ENCODE measurements around the gene ZNF212. TPM values are rescaled to one million over a fixed set of nuclear protein-coding genes. Genes with fewer than 3 reads are reported as not detected.
"Not testable (repeated sequence)": the region's sequence is repeated elsewhere in the genome, so short reads cannot be mapped to it uniquely, and the experiment has no call there.

Gene ZNF212
- total RNA-seq, 2 donors from 2014 or later: 18.7 to 28.0 TPM

GRCh38 chr7:149248777-149249176 is 9.3 kb downstream of the ZNF212 start:
- H3K27me3 Mint-ChIP-seq (ENCODE audit: low read depth): no peaks in the 10 kb centered on the region
- peak; percentile 39 to 43 for ATAC-seq (replicated peaks in 1 of 2)
- DNase-seq: peak in 1 of 2 donors; percentile 20
- H3K36me3 Mint-ChIP-seq (ENCODE audit: insufficient read depth in 2 of 2): peaks cover 10 to 23% of the 10 kb centered on the region in 2 donors
- peaks cover 2 to 3% of the 10 kb centered on the region in 2 donors for H3K9me3 Mint-ChIP-seq
- peaks cover 53% of the 10 kb centered on the region for H3K4me1 Mint-ChIP-seq (ENCODE audit: low read depth)
- H3K27ac Mint-ChIP-seq: peak overlapping the region; percentile 98
- H3K4me3 Mint-ChIP-seq: peak overlapping the region; percentile 63 to 75

GRCh38 chr7:149250151-149250550 is 10.7 kb downstream of the ZNF212 start:
- Mint-ChIP-seq H3K36me3 (ENCODE audit: insufficient read depth in 2 of 2) (peaks cover 8 to 19% of the 10 kb centered on the region in 2 donors), H3K27ac (peak overlapping the region; percentile 54), H3K4me1 (ENCODE audit: low read depth) (peaks cover 44% of the 10 kb centered on the region)
- not testable (repeated sequence) for ATAC-seq (replicated peaks in 1 of 2); DNase-seq; H3K9me3 Mint-ChIP-seq; H3K4me3 Mint-ChIP-seq; H3K27me3 Mint-ChIP-seq (ENCODE audit: low read depth)

DNA sequence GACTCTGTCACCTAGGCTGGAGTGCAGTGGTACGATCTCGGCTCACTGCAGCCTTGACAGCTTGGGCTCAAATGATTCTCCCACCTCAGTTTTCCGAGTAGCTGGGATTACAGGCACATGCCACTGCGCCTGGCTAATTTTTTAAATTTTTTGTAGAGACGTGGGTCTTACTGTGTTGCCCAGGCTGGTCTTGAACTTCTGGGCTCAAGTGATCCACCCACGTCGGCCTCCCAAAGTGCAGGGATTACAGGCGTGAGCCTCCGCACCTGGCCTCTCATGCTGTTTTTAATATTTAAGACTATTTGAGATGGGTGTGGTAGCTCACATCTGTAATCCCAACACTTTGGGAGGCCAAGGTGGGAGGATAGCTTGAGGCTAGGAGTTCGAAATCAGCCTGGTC is 12.1 kb downstream of the ZNF212 start:
- not testable (repeated sequence) for H3K27me3 Mint-ChIP-seq (ENCODE audit: low read depth); H3K4me3 Mint-ChIP-seq; H3K9me3 Mint-ChIP-seq; DNase-seq; H3K27ac Mint-ChIP-seq; ATAC-seq (replicated peaks in 1 of 2)
- peaks cover 30% of the 10 kb centered on the region for H3K4me1 Mint-ChIP-seq (ENCODE audit: low read depth)
- H3K36me3 Mint-ChIP-seq (ENCODE audit: insufficient read depth in 2 of 2): peaks cover 11 to 19% of the 10 kb centered on the region in 2 donors

DNA sequence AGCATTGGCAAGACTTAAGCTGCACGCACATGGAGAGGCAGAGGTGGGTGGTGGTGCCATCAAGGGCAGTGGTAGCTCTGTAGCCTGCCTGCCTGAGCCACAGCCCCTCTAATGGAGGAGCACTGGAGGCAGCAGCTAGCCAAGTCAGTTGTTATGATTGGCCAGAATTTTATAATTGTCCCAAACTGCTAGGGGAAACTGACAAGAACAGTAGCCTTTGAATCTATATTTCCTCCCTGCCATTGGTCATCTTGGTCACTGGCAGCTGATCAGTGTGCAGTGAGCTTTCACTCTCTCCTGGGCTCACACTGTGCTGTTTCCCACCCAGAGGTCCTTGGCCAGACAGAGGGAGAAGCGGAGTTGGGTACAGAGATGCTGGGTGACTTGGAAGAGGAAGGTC is 12.9 kb downstream of the ZNF212 start:
- no peak for DNase-seq
- Mint-ChIP-seq H3K4me3 (no peak overlapping the region), H3K9me3 (peaks cover 2 to 3% of the 10 kb centered on the region in 2 donors), H3K27me3 (ENCODE audit: low read depth) (no peaks in the 10 kb centered on the region), H3K4me1 (ENCODE audit: low read depth) (peaks cover 22% of the 10 kb centered on the region), H3K36me3 (ENCODE audit: insufficient read depth in 2 of 2) (peaks cover 11 to 19% of the 10 kb centered on the region in 2 donors), H3K27ac (peak overlapping the region; percentile 58)
- no peak for ATAC-seq (replicated peaks in 1 of 2)

DNA sequence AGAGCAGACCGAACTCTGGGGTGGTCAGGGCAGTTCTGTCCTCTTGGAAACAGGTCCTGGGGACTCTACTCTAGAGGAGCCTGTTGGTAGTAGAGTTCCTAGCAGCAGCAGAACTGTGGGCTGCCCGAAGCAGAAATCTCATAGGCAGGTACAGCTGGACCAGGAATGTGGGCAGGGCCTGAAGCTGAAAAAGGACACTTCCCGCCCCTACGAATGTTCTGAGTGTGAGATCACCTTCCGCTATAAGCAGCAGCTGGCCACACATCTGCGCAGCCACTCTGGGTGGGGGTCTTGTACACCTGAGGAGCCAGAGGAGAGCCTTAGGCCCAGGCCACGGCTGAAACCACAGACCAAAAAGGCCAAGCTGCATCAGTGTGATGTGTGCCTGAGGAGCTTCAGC is 14.2 kb downstream of the ZNF212 start:
- no peak for ATAC-seq (replicated peaks in 1 of 2)
- peaks cover 9% of the 10 kb centered on the region for H3K4me1 Mint-ChIP-seq (ENCODE audit: low read depth)
- H3K27ac Mint-ChIP-seq: no peak overlapping the region
- no peak overlapping the region for H3K4me3 Mint-ChIP-seq
- DNase-seq: no peak
- H3K9me3 Mint-ChIP-seq: no peaks in the 10 kb centered on the region
- peaks cover 6 to 15% of the 10 kb centered on the region in 2 donors for H3K36me3 Mint-ChIP-seq (ENCODE audit: insufficient read depth in 2 of 2)
- H3K27me3 Mint-ChIP-seq (ENCODE audit: low read depth): no peaks in the 10 kb centered on the region

GRCh38 chr7:149254181-149254858 is 14.9 kb downstream of the ZNF212 start:
- Mint-ChIP-seq H3K4me3 (no peak overlapping the region), H3K27me3 (ENCODE audit: low read depth) (no peaks in the 10 kb centered on the region), H3K4me1 (ENCODE audit: low read depth) (peaks cover 2% of the 10 kb centered on the region), H3K36me3 (ENCODE audit: insufficient read depth in 2 of 2) (peaks cover 6 to 15% of the 10 kb centered on the region in 2 donors), H3K9me3 (no peaks in the 10 kb centered on the region), H3K27ac (no peak overlapping the region)
- ATAC-seq (replicated peaks in 1 of 2): no peak
- DNase-seq: no peak

- Mint-ChIP-seq H3K4me1 (ENCODE audit: low read depth) (peaks cover under 1% of the 10 kb centered on the region), H3K9me3 (no peaks in the 10 kb centered on the region), H3K27ac (no peak overlapping the region), H3K36me3 (ENCODE audit: insufficient read depth in 2 of 2) (peaks cover 6 to 14% of the 10 kb centered on the region in 2 donors), H3K4me3 (no peak overlapping the region), H3K27me3 (ENCODE audit: low read depth) (no peaks in the 10 kb centered on the region)
- ATAC-seq (replicated peaks in 1 of 2) (no peak), DNase-seq (no peak)
Measured at GRCh38 chr7:149255174-149255573, 15.7 kb downstream of the ZNF212 start.

DNA sequence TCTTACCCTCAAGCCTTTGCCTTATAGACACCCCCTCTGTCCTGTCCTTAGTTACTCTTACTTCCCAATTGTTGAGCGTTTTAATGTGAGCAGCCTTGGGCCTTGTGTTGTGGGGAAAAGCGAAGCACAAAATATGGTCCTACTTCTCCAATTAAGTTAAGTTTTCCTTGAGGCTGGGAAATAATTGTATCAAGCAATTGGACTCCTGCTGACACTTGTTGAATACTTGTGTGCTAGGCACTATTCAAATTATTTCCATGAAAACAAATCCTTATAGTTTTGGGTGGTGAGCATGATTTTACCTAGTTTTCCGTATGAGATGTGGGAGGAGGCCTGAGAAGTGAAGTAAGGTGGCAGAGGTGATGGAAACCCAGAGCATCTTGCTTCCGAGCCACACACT is 17.1 kb downstream of the ZNF212 start:
- DNase-seq (no peak), ATAC-seq (replicated peaks in 1 of 2) (no peak)
- peaks cover 14% of the 10 kb centered on the region for H3K4me1 Mint-ChIP-seq (ENCODE audit: low read depth)
- no peak overlapping the region for H3K4me3 Mint-ChIP-seq
- H3K27ac Mint-ChIP-seq: peak overlapping the region; percentile 52
- H3K27me3 Mint-ChIP-seq (ENCODE audit: low read depth): no peaks in the 10 kb centered on the region
- no peaks in the 10 kb centered on the region for H3K9me3 Mint-ChIP-seq
- peaks cover 2 to 11% of the 10 kb centered on the region in 2 donors for H3K36me3 Mint-ChIP-seq (ENCODE audit: insufficient read depth in 2 of 2)

GRCh38 chr7:149257146-149257545 is 17.7 kb downstream of the ZNF212 start:
- DNase-seq (no peak), ATAC-seq (replicated peaks in 1 of 2) (no peak)
- no peak overlapping the region for H3K4me3 Mint-ChIP-seq
- H3K27me3 Mint-ChIP-seq (ENCODE audit: low read depth): no peaks in the 10 kb centered on the region
- H3K27ac Mint-ChIP-seq: no peak overlapping the region
- H3K36me3 Mint-ChIP-seq (ENCODE audit: insufficient read depth in 2 of 2): peaks cover 2 to 8% of the 10 kb centered on the region in 2 donors
- H3K4me1 Mint-ChIP-seq (ENCODE audit: low read depth): peaks cover 16% of the 10 kb centered on the region
- H3K9me3 Mint-ChIP-seq: no peaks in the 10 kb centered on the region

GRCh38 chr7:149261316-149261828 is 21.9 kb downstream of the ZNF212 start:
- Mint-ChIP-seq H3K9me3 (no peaks in the 10 kb centered on the region), H3K27me3 (ENCODE audit: low read depth) (no peaks in the 10 kb centered on the region), H3K36me3 (ENCODE audit: insufficient read depth in 2 of 2) (peaks cover 0 to 12% of the 10 kb centered on the region in 2 donors), H3K27ac (peak overlapping the region; percentile 89), H3K4me3 (peak overlapping the region; percentile 86 to 87), H3K4me1 (ENCODE audit: low read depth) (peaks cover 42% of the 10 kb centered on the region)
- DNase-seq: peak; percentile 46 to 50
- ATAC-seq (replicated peaks in 1 of 2): peak; percentile 33 to 55

- peak within 1 kb of the TSS; percentile 86 to 93 for H3K4me3 Mint-ChIP-seq
- DNase-seq (peak; percentile 90), ATAC-seq (replicated peaks in 1 of 2) (peak; percentile 85 to 91)
- no peaks in the 10 kb centered on the region for H3K27me3 Mint-ChIP-seq (ENCODE audit: low read depth)
- peak within 1 kb of the TSS; percentile 89 for H3K27ac Mint-ChIP-seq
- H3K4me1 Mint-ChIP-seq (ENCODE audit: low read depth): peaks cover 42% of the 10 kb centered on the region
- H3K36me3 Mint-ChIP-seq (ENCODE audit: insufficient read depth in 2 of 2): peaks cover 0 to 17% of the 10 kb centered on the region in 2 donors
- no peaks in the 10 kb centered on the region for H3K9me3 Mint-ChIP-seq
Measured at GRCh38 chr7:149261829-149262617, 22.6 kb downstream of the ZNF212 start, which contains the start of gene ZNF783. Gene ZNF783 (plus strand): TSS chr7:149262196. CDS start chr7:149262334, 138 bp downstream.

DNA sequence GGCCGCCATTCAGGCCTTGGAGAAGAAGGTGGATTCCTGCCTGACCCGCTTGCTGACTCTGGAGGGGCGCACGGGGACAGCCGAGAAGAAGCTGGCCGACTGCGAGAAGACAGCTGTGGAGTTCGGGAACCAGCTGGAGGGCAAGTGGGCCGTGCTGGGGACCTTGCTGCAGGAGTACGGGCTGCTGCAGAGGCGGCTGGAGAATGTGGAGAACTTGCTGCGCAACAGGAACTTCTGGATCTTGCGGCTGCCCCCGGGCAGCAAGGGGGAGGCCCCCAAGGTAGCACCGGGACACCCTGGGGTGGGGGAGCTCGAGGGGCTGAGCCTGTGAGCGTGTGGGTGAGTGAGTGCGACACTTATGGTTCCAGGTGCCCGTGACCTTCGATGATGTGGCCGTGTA is 27.0 kb downstream of the ZNF212 start:
- DNase-seq (no peak), ATAC-seq (replicated peaks in 1 of 2) (no peak)
- Mint-ChIP-seq H3K36me3 (ENCODE audit: insufficient read depth in 2 of 2) (peaks cover 7 to 31% of the 10 kb centered on the region in 2 donors), H3K9me3 (no peaks in the 10 kb centered on the region), H3K4me1 (ENCODE audit: low read depth) (peaks cover 29% of the 10 kb centered on the region), H3K27me3 (ENCODE audit: low read depth) (no peaks in the 10 kb centered on the region), H3K4me3 (no peak overlapping the region), H3K27ac (no peak overlapping the region)

DNA sequence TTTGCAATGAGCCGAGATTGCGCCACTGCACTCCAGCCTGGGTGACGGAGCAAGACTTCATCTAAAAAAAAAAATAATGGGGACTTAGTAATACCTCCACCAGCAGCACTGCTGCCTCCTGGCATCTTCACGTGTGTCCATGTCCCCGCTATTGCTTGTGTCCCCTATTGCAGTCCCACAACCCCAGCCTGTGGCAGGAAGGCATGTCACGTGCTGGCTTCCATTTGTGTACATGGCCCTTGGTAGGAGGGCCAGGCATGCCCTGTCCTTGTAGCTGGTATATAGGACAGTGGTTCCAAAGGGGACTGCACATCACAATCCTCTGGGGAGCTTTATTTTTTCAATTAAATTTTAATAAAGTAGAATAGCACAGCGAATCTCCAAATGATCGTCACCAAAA is 28.3 kb downstream of the ZNF212 start:
- H3K27ac Mint-ChIP-seq: no peak overlapping the region
- H3K4me3 Mint-ChIP-seq: no peak overlapping the region
- no peak for ATAC-seq (replicated peaks in 1 of 2)
- peaks cover 7 to 32% of the 10 kb centered on the region in 2 donors for H3K36me3 Mint-ChIP-seq (ENCODE audit: insufficient read depth in 2 of 2)
- no peak for DNase-seq
- H3K4me1 Mint-ChIP-seq (ENCODE audit: low read depth): peaks cover 28% of the 10 kb centered on the region
- H3K27me3 Mint-ChIP-seq (ENCODE audit: low read depth): no peaks in the 10 kb centered on the region
- no peaks in the 10 kb centered on the region for H3K9me3 Mint-ChIP-seq
